HL-60 (cell line): ENCODE measurements around the gene CFAP61.

ENCODE experiments used
- CTCF ChIP-seq: IDR thresholded peaks from one replicate; pipeline ENCODE4 v1.5.1; 2011; ENCODE audit warnings: low read length, control low read depth, inconsistent platforms; ENCODE audit not compliant: insufficient read depth
- GABPA ChIP-seq: IDR thresholded peaks from 2 replicates; pipeline ENCODE4 v1.6.1; 2012; ENCODE audit warnings: low read depth
- REST ChIP-seq: IDR thresholded peaks from 2 replicates; pipeline ENCODE4 v1.6.1; 2012; ENCODE audit warnings: low read depth; ENCODE audit not compliant: insufficient replicate concordance
- SPI1 ChIP-seq: IDR thresholded peaks from 2 replicates; pipeline ENCODE4 v1.6.1; 2012; ENCODE audit warnings: low read depth, mild to moderate bottlenecking, borderline replicate concordance

GRCh38 chr20:20224806-20225205, 172.5 kb downstream of the CFAP61 start:
- TF ChIP-seq CTCF, result no peak
- no peak for TF ChIP-seq SPI1
- no peak for TF ChIP-seq REST
- TF ChIP-seq GABPA, result no peak
